DND-41 (cell line): ENCODE data around the gene FAM13A.

Experiments
- EZH2 ChIP-seq: IDR thresholded peaks from 3 replicates; pipeline ENCODE4 v1.6.1; 2012; ENCODE audit warnings: borderline replicate concordance, low read depth, mild to moderate bottlenecking, moderate library complexity, low read length, inconsistent platforms; ENCODE audit not compliant: severe bottlenecking
- TF ChIP-seq, protein P1 (sequence below): IDR thresholded peaks from 2 replicates; pipeline ENCODE4 v1.5.1; 2012; ENCODE audit warnings: borderline replicate concordance, low read length, moderate library complexity, mild to moderate bottlenecking; ENCODE audit not compliant: poor library complexity, severe bottlenecking; ENCODE audit errors: extremely low read depth

DNA sequence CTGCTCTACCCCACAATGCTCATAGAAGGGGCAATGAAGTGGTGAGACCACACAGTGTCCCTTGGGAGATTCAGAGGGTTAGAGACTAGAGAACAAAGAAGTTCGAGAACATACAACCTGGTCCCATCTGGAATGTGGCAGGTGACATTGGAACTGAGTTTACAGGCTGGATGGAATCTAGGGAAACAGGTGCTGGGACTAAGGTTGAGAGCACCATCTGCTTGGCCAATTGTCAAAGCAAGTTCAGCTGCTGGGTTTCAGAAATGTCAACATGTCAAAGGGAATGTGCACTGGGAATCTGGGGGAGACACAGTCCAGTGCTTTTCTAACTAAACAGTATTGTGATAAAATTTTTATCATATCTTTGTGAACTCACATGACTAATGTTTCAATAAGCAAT is 15.9 kb upstream of the FAM13A start:
- TF ChIP-seq, protein P1, sequence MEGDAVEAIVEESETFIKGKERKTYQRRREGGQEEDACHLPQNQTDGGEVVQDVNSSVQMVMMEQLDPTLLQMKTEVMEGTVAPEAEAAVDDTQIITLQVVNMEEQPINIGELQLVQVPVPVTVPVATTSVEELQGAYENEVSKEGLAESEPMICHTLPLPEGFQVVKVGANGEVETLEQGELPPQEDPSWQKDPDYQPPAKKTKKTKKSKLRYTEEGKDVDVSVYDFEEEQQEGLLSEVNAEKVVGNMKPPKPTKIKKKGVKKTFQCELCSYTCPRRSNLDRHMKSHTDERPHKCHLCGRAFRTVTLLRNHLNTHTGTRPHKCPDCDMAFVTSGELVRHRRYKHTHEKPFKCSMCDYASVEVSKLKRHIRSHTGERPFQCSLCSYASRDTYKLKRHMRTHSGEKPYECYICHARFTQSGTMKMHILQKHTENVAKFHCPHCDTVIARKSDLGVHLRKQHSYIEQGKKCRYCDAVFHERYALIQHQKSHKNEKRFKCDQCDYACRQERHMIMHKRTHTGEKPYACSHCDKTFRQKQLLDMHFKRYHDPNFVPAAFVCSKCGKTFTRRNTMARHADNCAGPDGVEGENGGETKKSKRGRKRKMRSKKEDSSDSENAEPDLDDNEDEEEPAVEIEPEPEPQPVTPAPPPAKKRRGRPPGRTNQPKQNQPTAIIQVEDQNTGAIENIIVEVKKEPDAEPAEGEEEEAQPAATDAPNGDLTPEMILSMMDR = no peak
- no peak for TF ChIP-seq EZH2
